Body of pancreas (tissue), 4 donors: ENCODE data around the gene CHN1.

Experiments
- POLR2A ChIP-seq, 3 donors: fragments of 450-650 bp; IDR thresholded peaks; one replicate each; pipeline ENCODE4 v1.6.1; 2016; ENCODE audit warnings: antibody characterized with exemption in 3 of 3, mild to moderate bottlenecking in 2 of 3
- TF ChIP-seq, protein P1 (sequence below), 7 experiments: fragments of 450-650 bp in 4 of 7; fragments of 200-600 bp in 3 of 7; sonication (generic) in 3 of 7; IDR thresholded peaks; one replicate each; pipeline ENCODE4 v1.5.1; 2016 to 2019; ENCODE audit warnings: antibody characterized with exemption in 7 of 7

DNA sequence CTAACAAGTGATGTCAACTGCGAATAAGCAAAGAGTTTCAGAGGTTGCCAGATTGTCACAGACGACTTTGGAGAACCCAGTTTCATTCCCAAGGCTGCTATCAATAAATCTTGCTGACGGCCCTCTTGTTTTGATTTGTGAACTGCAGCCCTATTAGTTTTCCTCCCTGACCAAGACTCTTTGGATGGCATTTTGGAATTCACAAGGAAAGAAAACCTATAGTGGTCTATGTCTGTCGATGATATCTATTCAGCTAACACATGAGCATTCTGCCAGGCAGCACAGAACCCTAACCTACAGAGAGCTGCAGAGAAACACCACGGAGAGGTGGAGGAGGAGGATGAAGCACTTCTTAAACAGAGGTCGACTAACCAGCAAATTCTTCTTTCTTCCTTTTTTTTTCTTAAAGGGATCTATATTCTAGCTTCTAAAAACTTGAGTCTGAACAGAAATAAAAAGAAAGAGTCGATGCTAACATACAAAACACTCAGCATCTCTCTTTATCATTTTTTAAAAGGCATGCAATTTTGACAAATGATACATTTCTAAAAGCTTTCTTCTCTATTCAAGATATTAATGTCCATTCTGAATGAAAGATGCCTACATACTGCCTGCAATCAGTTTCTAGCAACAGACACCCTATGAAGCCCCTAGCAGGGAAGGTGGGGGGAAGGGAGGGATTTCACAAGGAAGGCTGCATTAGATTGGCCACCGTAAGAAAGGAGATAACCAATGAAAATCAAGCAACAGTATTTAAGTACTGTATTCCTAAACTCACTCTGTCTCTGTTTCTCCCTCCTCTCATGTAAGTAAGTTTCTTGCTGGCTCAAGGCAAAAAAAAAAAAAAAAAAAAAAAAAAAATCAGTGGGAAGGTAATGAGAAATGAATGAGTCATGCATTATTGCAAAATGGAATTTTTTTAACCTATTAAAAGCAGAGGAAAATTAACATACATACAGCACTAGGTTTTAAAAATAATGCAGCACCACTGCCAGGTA is 157.9 kb downstream of the CHN1 start:
- TF ChIP-seq, protein P1, sequence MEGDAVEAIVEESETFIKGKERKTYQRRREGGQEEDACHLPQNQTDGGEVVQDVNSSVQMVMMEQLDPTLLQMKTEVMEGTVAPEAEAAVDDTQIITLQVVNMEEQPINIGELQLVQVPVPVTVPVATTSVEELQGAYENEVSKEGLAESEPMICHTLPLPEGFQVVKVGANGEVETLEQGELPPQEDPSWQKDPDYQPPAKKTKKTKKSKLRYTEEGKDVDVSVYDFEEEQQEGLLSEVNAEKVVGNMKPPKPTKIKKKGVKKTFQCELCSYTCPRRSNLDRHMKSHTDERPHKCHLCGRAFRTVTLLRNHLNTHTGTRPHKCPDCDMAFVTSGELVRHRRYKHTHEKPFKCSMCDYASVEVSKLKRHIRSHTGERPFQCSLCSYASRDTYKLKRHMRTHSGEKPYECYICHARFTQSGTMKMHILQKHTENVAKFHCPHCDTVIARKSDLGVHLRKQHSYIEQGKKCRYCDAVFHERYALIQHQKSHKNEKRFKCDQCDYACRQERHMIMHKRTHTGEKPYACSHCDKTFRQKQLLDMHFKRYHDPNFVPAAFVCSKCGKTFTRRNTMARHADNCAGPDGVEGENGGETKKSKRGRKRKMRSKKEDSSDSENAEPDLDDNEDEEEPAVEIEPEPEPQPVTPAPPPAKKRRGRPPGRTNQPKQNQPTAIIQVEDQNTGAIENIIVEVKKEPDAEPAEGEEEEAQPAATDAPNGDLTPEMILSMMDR (IDR thresholded peaks at IDR 0.05): no peak
- no peak for TF ChIP-seq POLR2A (IDR thresholded peaks at IDR 0.05)
